NCI-H526 treated with DMSO at 0.1 percent for 48 hours (cell line): ENCODE measurements around the gene TMC8.
A peak's percentile ranks its signal among the peaks of the same experiment; 100 is the strongest.
"Not testable (repeated sequence)": the region's sequence is repeated elsewhere in the genome, so short reads cannot be mapped to it uniquely, and the experiment has no call there.

Experiments used
- DNase-seq: peaks from one replicate; lab custom pipeline; 2025; lab: John Stamatoyannopoulos, UW

Gene TMC8

DNA sequence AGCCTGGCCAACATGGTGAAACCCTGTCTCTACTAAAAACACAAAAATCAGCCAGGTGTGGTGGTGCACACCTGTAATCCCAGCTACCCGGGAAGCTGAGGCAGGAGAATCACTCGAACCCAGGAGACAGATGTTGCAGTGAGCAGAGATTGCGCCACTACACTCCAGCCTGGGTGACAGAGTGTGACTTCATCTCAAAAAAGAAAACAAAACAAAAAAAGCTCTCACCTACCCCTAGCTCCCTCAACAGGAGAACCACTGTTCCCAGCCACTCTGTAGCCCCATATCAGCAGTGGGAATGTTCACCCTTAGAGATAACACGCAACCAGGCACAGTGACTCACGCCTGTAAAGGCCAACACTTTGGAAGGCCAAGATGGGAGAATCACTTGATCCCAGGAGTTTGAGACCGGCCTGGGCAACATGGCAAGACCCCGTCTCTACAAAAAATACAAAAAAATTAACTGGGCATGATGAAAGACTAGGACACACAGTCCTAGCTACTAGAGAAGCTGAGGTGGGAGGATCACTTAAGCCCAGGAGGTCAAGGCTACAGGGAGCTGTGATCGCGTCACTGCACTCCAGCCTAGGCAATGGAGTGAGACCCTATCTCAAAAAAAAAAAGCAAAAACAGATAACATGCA lies 5.4 kb downstream of the TMC8 start:
- no peak for DNase-seq

DNA sequence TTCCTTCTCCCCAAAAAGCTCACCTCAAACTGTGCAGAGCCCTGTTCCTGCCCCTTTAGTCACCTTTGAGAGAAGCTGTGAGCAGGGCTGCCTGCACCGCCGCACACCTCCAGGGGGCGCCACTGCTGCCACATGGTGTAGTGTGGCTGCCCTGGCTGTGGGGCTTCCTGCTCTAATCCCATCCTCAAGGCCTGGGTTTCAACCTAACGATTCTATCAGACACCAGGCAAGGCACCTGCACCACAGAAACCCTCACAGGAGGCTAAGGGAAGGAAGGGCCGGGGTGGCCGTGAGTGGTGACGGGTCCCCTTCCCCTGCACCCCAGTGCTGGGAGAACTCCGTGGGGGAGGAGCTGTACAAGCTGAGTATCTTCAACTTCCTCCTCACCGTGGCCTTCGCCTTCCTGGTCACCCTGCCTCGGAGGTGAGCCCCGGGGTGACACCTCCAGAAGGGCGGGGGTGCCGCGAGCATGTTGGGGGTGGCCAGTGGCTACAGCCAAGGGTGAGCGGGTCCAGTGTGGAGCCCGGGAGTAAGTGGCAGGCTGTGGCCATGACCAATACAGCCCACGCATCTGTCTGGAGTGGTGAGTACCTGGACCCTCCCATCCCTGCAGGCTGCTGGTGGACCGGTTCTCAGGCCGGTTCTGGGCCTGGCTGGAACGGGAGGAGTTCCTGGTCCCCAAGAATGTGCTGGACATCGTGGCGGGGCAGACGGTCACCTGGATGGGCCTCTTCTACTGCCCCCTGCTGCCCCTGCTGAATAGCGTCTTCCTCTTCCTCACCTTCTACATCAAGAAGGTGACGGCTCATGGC lies 7.0 kb downstream of the TMC8 start:
- no peak for DNase-seq

DNA sequence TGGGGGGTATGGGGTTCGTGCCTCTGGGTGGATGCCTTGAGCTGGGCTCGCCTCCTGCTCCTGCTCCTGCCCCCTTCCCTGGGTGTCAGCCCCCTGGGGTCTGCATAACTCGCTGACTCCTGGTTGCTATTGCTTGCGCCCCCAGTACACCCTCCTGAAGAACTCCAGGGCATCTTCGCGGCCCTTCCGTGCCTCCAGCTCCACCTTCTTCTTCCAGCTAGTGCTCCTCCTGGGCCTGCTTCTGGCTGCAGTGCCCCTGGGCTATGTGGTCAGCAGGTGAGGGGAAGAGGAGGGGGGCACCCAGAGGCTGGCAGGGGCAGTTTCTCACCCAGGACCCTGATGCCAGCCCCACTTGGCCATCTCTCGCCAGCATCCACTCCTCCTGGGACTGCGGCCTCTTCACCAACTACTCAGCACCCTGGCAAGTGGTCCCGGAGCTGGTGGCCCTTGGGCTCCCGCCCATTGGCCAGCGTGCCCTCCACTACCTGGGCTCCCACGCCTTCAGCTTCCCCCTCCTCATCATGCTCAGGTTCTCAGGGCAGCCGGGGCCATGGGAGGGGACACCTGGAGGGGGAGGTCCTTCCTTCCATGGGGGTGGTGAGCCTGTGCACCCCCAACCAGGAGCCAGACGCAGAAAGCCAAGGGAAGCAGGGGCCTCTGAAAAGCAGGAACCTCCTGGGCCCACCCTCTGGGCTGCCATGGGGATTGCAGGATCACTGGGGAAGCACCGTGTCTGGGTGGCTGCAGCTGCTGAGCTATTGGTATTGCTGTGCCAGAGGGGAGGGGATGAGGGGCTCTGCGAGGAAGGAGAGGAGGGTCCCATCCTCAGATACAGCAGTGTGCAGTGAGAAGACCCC lies 7.9 kb downstream of the TMC8 start:
- no peak for DNase-seq

DNA sequence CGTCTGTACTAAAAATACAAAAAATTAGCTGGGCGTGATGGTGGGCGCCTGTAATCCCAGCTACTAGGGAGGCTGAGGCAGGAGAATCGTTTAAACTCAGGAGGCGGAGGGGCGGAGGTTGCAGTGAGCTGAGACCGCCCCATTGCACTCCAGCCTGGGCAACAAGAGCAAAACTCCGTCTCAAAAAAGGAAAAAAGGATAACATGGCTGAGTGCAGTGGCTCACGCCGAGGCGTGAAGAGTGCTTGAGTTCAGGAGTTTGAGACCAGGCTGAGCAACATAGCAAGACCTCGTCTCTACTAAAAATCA lies 9.2 kb downstream of the TMC8 start:
- DNase-seq = not testable (repeated sequence)

DNA sequence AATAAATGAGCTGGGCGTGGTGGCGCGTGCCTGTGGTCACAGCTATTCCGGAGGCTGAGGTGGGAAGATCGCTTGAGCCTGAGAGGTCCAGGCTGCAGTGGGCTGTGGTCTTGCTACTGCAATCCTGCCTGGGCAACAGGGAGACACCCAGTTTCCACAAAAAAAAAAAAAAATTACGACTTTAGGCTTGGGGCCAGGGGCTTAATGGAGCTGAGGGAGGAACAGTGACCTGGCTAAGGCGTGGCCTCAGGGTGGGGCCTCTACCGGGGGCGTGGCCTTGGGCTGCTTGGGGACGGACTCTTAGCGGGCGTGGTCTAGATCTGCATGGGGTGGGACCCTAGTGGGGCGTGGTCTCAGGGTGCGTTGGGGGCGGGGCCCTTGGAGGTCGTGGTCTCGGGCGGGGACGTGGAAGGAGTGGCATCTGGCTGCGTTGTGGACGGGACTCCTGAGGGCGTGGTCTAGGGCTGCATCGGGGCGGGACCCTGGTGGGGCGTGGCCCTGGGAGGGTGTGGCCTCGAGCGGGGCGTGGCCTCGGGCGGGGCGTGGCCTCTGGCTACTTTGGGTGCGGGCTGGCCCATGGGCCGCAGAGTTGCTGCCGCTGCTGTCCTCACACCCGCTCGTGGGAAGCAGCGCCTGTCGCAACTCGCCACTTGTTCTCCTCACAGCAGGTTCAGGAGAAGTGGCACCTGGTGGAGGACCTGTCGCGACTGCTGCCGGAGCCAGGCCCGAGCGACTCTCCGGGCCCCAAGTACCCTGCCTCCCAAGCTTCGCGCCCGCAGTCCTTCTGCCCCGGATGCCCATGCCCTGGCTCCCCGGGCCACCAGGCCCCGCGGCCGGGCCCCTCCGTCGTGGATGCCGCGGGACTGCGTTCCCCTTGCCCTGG lies 9.8 kb downstream of the TMC8 start:
- DNase-seq = peak; percentile 91

DNA sequence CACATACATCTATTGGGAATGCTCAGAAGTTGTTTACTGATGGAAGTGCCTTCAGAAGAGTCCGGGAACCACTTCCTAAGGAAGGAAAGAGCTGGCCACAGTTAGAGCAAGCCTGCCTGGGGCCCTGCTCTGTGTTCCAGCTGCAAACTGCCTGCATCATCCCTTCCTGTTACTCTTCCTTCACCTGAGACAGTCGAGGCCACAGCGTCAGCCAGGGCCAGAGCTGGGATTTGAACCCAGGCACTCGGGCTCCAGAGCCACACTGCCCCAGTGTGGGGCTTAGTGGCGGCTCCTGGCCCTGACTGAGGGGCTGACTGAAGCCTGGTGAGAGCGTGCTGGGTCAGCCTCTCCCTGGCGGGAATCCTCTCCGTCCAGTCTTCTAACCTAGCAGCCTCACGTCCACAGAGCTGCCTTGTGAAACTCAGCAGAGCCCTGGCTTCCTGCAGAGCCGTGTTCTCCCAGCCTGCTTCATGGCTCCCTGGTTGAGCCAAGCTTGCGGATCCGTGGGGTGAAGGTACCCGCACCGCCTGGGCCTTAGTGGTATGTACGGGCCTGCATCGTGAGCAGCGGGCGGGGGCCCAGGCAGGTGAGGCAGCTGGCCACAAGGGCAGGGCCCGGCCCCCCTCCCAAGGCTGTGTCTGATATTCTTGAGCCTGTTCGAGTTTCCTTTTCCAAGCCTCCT lies 11.0 kb downstream of the TMC8 start:
- no peak for DNase-seq

DNA sequence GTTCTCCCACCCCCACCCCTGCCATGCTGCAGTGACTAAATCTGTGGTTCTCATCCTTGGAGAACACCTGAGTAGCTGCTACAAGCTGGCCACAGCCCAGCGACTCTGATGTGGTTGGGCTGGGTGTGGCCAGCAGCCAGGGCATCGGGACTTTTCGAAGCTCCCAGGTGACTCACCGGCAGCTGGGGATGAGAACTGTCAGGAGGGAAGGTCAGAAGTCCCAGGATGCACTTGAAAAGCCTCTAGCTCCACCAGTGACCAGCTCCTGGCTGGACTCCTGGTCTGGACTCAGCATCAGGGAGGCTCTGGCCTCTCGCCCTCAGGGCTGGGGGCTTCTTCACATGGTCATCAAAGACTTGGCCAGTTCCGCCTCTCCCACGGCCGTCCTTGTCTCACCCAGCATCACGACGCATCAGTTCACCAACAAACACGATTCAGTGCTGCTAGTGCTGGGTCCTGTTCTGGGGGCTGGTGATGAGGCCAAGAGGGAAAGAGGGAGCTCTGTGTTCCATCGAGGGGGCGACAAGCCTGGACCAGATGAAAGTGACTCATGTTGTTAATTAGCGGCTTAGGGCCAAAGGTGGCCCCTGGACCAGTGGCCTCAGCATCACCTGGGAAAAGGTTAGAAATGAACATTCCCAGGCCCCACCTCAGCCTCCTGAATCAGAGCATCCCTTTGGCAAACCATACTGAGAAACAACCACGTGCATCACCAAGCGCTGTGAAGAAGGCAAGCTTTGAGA lies 11.7 kb downstream of the TMC8 start:
- no peak for DNase-seq

DNA sequence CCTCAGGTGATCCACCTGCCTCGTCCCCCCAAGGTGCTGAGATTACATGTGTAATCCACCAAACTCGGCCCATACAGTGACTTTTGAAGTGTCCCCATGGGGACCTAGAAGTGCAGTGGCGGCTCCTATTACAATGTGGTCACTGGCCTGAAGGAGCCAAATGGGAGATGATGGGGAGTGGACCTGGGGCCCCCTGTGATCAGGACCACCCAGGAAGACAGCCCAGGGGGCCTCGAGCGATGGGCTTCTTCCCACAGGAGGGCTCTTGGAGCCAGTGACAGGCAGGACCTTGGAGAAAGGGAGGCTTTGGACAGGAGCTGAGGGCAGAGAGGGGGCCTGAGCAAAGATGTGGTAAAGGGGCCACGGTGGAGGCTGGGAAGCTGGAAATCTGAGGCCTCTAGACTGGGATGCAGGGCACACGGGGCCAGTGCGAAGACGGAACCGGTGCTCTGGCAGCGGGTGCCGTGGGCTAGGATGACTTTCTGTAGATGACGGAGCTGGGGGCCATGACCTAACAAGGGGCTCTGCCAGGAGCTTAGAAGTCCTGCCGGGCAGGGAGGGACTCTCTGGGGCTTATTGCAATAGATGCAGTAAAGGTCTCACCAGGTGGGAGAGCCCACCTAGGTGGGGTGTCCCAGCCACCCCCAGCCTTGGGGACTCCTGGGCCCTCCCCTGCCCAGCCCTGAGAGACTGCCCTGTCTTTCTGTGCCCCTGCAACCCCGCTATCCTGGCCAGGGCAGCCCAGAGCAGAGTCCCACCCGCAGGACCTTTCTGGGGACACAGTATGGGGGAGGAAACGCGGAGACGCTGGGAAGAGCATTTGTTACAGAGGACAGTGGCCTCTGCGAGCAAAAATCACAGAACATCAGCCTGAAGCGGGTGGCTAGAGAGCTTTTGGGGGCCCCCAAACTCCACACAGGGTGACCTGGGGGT lies 12.9 kb downstream of the TMC8 start:
- no peak for DNase-seq

DNA sequence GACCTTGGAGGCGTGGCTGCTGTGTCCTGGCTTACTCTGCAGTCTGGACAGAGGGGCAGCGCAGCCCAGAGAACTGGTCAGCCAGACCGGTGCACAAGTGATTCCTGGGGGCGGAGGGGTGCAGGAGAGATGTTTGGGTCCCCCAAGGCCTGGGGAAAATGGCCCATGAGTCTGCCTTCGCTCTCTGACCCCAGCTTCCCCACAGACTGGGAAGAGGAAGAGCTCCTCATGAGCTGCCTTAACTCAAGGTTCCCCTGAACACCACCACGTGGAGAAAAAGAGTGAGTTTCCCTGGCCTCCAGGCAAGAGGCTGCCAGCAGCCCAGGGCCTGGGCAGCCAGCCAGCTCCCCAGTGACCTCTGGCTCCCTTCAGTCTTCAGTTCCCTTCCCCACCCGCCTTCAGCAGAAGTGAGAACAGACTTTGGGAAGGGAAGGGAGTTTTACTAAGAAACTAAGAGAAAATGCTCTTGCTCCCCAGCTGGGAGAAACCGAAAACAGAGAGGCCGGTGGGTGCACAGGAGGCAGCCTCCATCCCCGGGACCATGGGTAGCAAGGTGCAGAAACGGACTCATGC lies 13.7 kb downstream of the TMC8 start:
- DNase-seq = no peak

DNA sequence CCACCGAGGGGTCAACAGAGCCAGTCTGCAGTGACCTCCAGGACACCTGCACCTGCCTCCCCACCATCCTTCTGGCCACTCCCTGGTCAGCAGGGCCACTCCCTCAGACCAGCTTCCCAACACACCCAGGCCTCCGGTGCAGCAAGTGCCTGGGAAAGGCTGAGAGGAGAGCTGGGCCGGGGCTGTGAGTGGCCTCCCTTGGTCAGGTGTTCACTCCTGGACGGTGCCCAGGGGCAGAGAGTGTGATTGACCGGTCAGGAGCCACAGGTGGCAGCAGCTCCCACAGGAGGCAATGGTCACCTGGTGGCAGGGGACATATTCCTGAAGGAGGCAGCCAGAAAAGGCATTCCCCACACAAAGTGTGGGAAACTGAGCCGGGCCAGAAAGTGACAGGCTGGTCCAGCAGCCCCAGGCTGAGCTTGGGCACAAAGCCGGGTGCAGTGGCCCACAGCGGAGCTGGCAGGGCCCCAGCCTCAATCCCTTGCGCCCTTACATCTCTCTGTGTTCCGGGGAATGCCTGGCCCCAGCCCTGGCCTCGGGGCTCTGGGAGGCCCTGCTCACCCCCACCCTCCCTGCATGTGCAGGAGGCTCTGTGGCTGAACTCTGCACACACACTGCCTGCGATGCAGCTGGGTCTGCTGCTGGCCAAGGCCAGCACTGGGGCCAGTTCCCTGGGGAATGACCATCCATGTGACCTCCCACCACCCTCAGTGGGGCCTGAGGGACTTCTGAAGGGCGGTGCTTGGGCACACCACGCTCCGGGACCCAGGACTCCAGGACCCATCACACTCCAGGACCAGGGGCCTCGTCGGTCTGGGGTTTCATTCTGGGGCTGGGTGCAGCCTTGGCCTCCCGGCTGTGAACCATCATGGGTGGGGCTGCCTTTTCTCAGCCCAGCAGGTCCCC lies 14.4 kb downstream of the TMC8 start:
- DNase-seq = no peak

DNA sequence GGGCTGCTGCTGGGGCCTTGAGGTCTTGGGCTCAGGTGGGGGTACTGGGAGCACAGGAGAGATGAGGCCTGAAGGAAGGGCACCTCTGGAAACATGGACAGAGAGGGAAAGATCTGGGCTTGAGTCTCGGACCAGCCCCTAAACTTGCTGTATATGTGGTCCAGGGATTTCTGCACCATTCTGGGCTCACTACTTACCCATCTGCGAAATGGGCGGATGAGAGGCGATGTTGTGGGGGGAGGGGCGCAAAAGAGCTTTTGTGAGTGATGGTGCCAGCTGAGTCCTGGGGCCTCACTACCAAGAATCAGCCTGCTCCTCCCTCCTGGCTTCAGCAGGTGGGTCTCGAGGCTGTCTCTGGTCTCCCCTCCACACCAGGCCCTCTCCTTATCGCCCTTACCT lies 15.9 kb downstream of the TMC8 start:
- DNase-seq = no peak

DNA sequence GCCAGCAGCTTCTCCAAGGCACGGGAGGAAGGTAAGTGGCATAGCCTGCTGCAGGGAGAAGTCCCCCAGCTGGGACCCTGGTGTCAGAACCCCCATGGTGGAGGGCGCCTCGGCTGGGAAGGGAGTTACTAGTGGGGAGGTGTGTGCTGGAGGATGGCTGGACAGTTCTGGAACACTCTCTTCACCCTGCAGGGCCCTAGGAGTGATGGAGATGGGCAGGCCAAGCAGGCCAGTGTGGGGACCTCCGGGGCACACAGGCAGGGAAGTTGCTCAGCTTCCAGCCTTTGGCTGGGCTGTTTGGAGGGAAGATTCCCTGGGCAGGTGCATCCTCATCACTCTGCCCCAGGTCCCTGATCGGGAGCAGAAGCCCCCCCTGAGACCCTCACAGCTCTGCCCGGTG lies 16.3 kb downstream of the TMC8 start:
- DNase-seq = no peak

DNA sequence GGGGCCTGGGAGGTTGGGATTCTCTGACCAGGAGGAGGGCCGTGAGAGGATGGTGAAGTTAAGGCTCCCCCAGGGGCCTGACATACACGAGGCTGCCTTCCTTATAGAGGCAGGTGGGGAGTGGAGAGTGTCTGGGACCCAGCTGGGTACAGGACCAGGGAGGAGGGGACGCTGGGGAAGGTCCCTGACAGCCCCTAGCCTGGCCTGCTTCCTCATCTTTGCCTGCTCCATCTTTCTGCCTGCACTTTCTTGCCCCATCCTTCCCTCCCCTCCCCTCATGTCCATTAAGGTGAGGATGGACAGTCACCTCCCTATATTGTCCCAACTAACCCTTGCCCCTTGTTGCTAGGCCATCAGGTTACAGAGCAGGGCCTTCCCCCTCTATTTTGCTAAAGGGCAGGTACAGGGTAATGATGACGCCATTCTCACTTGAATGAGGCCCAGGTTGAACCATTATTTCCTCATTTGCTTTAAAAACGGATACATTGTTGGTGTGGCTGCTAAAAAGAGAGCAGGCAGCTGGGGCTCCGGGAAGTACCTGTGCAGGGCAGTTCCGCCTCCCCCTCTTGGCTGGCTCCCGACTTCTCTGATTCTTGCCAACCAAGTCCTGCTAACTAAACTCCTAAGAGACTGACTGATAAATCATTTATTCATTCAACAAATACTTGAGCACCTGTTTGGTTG lies 16.9 kb downstream of the TMC8 start:
- no peak for DNase-seq

DNA sequence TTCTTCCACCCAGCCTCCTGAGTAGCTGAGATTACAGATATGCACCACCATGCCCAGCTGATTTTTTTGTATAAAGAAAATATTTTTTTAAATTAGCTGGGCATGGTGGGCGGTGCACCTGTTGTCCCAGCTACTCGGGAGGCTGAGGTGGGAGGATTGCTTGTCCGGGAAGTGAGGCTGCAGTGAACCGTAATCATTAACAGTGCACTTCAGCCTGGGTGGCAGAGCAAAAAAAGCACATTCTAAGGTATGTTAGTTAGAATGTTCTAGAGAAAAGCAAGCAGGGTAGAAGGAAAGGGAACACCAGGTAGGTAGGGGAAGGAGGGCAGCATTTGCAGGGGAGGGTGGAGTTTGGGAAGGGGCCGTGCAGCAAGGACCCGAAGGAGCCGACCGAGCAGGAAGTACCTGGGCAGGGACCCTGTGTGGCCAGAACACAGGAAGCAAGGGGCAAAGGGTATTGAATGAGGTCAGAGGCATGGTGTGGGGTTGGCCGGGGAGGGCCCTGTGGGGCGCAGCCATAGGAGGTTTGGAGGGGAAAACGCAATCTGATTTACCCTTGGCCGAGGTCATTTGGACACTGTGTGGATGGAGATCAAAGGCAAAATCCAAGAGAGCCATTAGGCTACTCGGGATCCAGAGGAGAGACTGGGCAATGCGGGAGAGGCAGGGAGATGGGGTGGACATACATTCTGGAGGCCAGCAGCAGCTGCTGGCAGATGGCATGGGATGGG lies 17.9 kb downstream of the TMC8 start:
- no peak for DNase-seq

DNA sequence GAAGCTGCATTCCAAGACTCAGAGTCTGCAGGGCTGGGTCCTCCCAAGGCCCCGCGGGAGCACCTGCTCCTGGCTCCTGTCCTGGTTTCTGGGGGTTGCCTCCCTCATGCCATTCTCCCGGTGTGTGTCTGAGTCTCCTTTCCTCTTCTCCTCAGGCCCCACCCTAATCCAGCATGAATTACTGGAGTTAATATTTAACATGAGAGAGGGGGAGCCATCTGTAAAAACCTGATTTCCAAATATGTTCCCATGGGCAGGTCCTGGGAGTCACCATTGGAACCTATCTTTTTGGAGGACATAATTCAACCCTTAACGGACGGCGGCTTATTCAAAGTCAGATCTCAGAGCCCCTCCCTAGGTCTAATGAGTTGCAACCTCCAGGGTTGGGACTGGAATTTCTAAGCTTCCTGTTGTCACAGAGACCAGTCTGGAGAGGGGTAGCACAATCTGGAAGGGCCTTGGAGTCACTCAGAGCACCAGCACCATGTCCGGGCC lies 21.0 kb downstream of the TMC8 start:
- DNase-seq = no peak

DNA sequence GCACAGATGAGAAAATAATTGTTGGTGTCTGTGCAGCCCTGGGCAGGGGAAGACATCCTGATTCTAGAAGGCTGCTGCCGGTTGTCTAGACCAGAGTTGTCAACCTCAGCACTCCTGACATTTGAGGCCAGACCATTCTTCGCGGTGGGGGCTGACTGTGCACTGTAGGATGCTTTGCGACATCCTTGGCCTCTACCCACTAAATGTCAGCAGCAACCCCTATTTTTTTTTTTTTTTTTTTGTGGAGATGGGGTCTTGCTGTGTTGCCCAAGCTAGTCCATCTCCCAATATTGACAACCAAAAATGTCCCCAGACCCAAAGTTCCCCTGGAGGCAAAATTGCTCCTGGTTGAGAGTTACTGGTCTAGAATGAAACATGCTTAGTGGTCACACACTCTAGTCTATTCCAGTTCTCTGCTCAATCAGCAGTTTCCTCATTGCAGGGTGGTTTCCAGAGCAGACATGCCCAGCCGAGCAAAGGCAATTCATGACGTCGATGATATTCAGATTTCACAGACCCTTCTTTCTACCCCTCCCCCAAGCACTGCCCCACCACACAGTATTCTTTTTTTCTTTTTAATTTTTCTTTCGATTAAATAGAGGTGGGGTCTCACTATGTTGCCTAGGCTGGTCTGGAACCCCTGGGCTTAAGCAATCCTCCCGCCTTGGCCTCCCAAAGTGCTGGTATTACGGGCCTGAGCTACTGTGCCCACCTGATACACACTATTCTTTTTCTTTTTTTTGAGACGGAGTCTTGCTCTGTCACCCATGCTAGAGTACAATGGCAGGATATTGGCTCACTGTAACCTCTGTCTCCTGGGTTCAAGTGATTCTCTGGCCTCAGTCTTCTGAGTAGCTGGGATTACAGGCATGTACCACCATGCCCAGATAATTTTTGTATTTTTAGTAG lies 24.6 kb downstream of the TMC8 start:
- no peak for DNase-seq
